ENCODE results near the gene OPCML.

OPCML gene

DNA sequence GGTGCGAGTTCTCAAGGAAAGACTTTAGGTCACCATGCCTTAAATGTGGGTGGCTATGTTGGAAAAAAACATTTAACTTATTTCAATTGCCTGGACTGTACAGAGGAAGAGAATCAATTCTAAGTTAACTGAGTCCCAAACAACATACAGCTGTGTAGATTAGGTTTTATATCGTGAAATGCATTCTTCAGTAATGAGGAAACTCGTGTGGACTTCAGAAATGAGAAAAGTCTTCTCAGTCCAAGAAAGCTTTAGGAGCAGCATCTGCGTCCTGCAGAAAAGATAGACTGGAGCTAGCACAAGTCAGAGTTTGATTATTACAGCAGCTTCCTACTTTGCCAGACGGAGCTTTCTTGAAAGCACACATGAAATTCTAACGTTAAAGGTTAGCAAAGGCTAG, 673.0 kb downstream of the OPCML start:
- Histone ChIP-seq H3K4me2 (no peak overlapping the region), H3K9ac (no peak overlapping the region), H4K20me1 (ENCODE audit: insufficient read depth) (no peaks in the 10 kb centered on the region), H3K27ac (no peak overlapping the region), H3K27me3 (ENCODE audit: insufficient read depth, low read depth) (no peaks in the 10 kb centered on the region), H3K4me3 (IDR thresholded peaks at IDR 0.05; ENCODE audit: insufficient read depth, low read depth, low read length) (no peak overlapping the region), H2AFZ (ENCODE audit: low read depth) (no peak overlapping the region), H3K4me1 (ENCODE audit: low read depth, poor library complexity, severe bottlenecking) (no peaks in the 10 kb centered on the region), H3K36me3 (ENCODE audit: insufficient read depth) (no peaks in the 10 kb centered on the region), H3K79me2 (ENCODE audit: insufficient read depth, low read depth) (no peaks in the 10 kb centered on the region)
- TF ChIP-seq, protein P1, sequence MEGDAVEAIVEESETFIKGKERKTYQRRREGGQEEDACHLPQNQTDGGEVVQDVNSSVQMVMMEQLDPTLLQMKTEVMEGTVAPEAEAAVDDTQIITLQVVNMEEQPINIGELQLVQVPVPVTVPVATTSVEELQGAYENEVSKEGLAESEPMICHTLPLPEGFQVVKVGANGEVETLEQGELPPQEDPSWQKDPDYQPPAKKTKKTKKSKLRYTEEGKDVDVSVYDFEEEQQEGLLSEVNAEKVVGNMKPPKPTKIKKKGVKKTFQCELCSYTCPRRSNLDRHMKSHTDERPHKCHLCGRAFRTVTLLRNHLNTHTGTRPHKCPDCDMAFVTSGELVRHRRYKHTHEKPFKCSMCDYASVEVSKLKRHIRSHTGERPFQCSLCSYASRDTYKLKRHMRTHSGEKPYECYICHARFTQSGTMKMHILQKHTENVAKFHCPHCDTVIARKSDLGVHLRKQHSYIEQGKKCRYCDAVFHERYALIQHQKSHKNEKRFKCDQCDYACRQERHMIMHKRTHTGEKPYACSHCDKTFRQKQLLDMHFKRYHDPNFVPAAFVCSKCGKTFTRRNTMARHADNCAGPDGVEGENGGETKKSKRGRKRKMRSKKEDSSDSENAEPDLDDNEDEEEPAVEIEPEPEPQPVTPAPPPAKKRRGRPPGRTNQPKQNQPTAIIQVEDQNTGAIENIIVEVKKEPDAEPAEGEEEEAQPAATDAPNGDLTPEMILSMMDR (conservative IDR thresholded peaks at IDR 0.05; ENCODE audit: low read depth, low read length), result no peak

DNA sequence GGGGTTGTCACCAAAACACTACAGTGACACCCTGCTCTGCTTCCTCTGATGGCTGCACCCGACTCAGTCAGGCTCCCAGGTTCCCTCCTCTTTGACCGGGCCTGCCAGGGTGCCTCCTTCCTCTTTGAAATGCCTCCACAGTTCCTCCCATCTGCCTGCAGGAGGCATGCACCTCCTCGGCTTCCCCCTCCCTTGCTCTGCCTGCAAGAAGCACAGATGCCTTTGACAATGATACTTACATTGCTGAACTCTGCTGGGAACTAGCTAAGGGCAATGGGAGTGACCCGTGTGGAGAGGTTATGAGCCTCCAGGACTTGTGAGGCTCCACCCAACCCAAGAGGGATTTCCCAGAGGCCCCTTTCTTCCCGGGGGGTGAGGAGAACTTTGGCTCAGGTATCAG, 674.1 kb downstream of the OPCML start:
- TF ChIP-seq, protein P1 (conservative IDR thresholded peaks at IDR 0.05; ENCODE audit: low read depth, low read length), result no peak
- no peaks in the 10 kb centered on the region for H3K79me2 ChIP-seq (ENCODE audit: insufficient read depth, low read depth)
- no peak overlapping the region for H3K4me2 ChIP-seq
- no peak overlapping the region for H3K27ac ChIP-seq
- H3K4me3 ChIP-seq (IDR thresholded peaks at IDR 0.05; ENCODE audit: insufficient read depth, low read depth, low read length), result no peak overlapping the region
- H3K4me1 ChIP-seq (ENCODE audit: low read depth, poor library complexity, severe bottlenecking), result no peaks in the 10 kb centered on the region
- H4K20me1 ChIP-seq (ENCODE audit: insufficient read depth), result no peaks in the 10 kb centered on the region
- H3K36me3 ChIP-seq (ENCODE audit: insufficient read depth), result no peaks in the 10 kb centered on the region
- H3K27me3 ChIP-seq (ENCODE audit: insufficient read depth, low read depth), result no peaks in the 10 kb centered on the region
- no peak overlapping the region for H2AFZ ChIP-seq (ENCODE audit: low read depth)
- no peak overlapping the region for H3K9ac ChIP-seq

DNA sequence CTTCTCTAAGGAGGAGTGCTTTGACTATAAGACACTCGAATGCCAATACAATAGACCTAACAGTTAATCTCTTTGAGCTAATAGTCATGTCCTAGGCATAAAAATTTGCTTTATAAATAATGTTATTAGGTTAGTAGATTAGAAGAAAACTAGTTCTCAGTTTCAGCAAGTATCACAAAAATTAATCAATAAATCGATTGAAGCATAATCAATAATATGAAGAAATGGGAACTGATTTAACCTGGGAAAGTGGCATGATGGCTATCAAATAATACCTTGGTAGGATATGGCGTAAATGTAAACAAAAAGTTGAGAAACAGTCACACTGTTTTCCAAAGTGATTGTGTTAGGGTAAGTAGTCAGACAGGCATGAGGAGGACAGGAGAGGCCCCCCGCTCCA, 676.3 kb downstream of the OPCML start:
- Histone ChIP-seq H3K27me3 (ENCODE audit: insufficient read depth, low read depth) (no peaks in the 10 kb centered on the region), H3K9ac (no peak overlapping the region), H3K4me3 (IDR thresholded peaks at IDR 0.05; ENCODE audit: insufficient read depth, low read depth, low read length) (no peak overlapping the region), H3K27ac (no peak overlapping the region), H3K4me1 (ENCODE audit: low read depth, poor library complexity, severe bottlenecking) (no peaks in the 10 kb centered on the region), H3K36me3 (ENCODE audit: insufficient read depth) (no peaks in the 10 kb centered on the region), H3K4me2 (no peak overlapping the region), H3K79me2 (ENCODE audit: insufficient read depth, low read depth) (no peaks in the 10 kb centered on the region), H4K20me1 (ENCODE audit: insufficient read depth) (no peaks in the 10 kb centered on the region), H2AFZ (ENCODE audit: low read depth) (no peak overlapping the region)
- TF ChIP-seq, protein P1 (conservative IDR thresholded peaks at IDR 0.05; ENCODE audit: low read depth, low read length), result no peak

DNA sequence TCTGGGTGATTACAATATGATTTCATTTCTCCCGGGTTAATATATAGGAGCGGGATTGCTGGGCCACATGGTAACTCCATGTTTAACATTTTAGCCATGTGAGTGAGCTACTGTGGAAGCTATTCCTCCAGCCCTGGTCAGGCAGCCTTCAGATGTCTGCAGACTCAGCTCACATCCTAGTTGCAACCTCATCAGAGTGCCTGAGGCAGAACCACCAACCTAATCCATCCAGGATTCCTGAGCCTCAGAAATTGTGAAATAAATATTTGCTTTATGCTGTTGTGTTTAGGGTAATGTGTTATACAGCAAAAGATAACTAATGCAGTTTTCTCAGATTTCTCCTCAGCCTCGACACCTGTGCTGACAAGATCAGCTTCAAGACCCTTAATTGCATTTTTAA, 676.8 kb downstream of the OPCML start:
- H3K36me3 ChIP-seq (ENCODE audit: insufficient read depth), result no peaks in the 10 kb centered on the region
- H3K9ac ChIP-seq, result no peak overlapping the region
- no peak overlapping the region for H2AFZ ChIP-seq (ENCODE audit: low read depth)
- no peak overlapping the region for H3K4me3 ChIP-seq (IDR thresholded peaks at IDR 0.05; ENCODE audit: insufficient read depth, low read depth, low read length)
- H4K20me1 ChIP-seq (ENCODE audit: insufficient read depth), result no peaks in the 10 kb centered on the region
- no peaks in the 10 kb centered on the region for H3K79me2 ChIP-seq (ENCODE audit: insufficient read depth, low read depth)
- no peak overlapping the region for H3K4me2 ChIP-seq
- TF ChIP-seq, protein P1 (conservative IDR thresholded peaks at IDR 0.05; ENCODE audit: low read depth, low read length), result no peak
- no peaks in the 10 kb centered on the region for H3K27me3 ChIP-seq (ENCODE audit: insufficient read depth, low read depth)
- H3K27ac ChIP-seq, result no peak overlapping the region
- H3K4me1 ChIP-seq (ENCODE audit: low read depth, poor library complexity, severe bottlenecking), result no peaks in the 10 kb centered on the region

DNA sequence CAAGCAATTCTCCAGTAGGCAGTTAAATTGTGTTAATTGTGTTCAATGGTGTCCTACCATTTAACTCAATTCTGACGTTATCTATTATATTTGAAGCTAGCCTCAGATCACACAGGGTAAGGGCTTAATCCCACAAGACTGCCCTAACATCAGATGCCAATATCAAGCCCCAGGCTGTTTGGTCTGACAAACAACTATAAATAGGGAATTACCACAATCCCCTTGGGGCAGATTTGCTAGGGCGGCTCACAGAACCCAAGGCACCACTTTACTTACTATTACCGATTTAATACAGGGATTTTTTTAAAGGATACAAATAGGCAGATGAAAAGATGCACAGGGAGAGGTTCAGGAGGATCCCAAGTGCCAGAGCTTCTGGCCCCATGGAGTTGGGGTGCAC, 678.4 kb downstream of the OPCML start:
- Histone ChIP-seq H2AFZ (ENCODE audit: low read depth) (no peak overlapping the region), H3K27ac (no peak overlapping the region)
- TF ChIP-seq, protein P1 (conservative IDR thresholded peaks at IDR 0.05; ENCODE audit: low read depth, low read length), result no peak

More for the DNA sequence above, 678.4 kb downstream of the OPCML start:
- no peaks in the 10 kb centered on the region for H3K4me1 ChIP-seq (ENCODE audit: low read depth, poor library complexity, severe bottlenecking)
- H3K4me2 ChIP-seq, result no peak overlapping the region
- no peaks in the 10 kb centered on the region for H3K36me3 ChIP-seq (ENCODE audit: insufficient read depth)
- H4K20me1 ChIP-seq (ENCODE audit: insufficient read depth), result no peaks in the 10 kb centered on the region
- no peak overlapping the region for H3K4me3 ChIP-seq (IDR thresholded peaks at IDR 0.05; ENCODE audit: insufficient read depth, low read depth, low read length)
- H3K79me2 ChIP-seq (ENCODE audit: insufficient read depth, low read depth), result no peaks in the 10 kb centered on the region
- no peak overlapping the region for H3K9ac ChIP-seq
- H3K27me3 ChIP-seq (ENCODE audit: insufficient read depth, low read depth), result no peaks in the 10 kb centered on the region

Data from KMS-11 (cell line).